ENCODE data around the gene GRIN2C.

DNA sequence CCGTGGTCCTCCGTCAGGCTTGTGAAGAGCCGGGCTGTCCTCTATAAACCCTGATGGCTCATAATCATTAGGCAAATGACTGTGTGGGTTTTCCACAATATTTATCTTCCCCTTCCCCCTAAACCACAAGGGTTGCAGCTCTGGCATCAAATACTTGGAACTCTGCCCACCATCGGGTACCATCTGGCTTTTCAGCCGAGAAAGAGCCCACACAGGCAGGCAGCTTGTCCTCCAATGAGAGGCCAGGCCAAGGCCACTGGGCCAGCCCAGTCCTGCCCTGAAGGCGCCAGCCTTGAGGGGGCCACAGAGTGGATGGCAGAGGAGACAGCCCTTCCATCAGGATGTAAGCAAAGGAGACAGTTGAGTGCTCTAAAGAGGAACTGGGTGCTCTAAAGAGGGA, 51.8 kb downstream of the GRIN2C start:
- TF ChIP-seq, protein P1, sequence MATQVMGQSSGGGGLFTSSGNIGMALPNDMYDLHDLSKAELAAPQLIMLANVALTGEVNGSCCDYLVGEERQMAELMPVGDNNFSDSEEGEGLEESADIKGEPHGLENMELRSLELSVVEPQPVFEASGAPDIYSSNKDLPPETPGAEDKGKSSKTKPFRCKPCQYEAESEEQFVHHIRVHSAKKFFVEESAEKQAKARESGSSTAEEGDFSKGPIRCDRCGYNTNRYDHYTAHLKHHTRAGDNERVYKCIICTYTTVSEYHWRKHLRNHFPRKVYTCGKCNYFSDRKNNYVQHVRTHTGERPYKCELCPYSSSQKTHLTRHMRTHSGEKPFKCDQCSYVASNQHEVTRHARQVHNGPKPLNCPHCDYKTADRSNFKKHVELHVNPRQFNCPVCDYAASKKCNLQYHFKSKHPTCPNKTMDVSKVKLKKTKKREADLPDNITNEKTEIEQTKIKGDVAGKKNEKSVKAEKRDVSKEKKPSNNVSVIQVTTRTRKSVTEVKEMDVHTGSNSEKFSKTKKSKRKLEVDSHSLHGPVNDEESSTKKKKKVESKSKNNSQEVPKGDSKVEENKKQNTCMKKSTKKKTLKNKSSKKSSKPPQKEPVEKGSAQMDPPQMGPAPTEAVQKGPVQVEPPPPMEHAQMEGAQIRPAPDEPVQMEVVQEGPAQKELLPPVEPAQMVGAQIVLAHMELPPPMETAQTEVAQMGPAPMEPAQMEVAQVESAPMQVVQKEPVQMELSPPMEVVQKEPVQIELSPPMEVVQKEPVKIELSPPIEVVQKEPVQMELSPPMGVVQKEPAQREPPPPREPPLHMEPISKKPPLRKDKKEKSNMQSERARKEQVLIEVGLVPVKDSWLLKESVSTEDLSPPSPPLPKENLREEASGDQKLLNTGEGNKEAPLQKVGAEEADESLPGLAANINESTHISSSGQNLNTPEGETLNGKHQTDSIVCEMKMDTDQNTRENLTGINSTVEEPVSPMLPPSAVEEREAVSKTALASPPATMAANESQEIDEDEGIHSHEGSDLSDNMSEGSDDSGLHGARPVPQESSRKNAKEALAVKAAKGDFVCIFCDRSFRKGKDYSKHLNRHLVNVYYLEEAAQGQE (IDR thresholded peaks at IDR 0.05; ENCODE audit: insufficient read depth in 1 of 2, low read depth in 2 of 2, low read length in 2 of 2): no peak
- no peak for TF ChIP-seq TAF1 (IDR thresholded peaks at IDR 0.05; ENCODE audit: borderline replicate concordance, insufficient read depth, low read length)

Measured in PFSK-1 (cell line).